Loucy (cell line): ENCODE measurements around the gene UQCRC1.

Experiments
- EZH2phosphoT487 ChIP-seq: fragments of 200-600 bp; IDR thresholded peaks from 2 replicates; pipeline ENCODE4 v1.6.1; 2018; ENCODE audit warnings: antibody characterized with exemption, mild to moderate bottlenecking, moderate library complexity, borderline replicate concordance
- TF ChIP-seq, protein P1 (sequence below): fragments of 200-600 bp; sonication (generic); conservative IDR thresholded peaks from 2 replicates; pipeline ENCODE4 v1.5.1; 2014; ENCODE audit warnings: mild to moderate bottlenecking, antibody characterized with exemption, low read length

DNA sequence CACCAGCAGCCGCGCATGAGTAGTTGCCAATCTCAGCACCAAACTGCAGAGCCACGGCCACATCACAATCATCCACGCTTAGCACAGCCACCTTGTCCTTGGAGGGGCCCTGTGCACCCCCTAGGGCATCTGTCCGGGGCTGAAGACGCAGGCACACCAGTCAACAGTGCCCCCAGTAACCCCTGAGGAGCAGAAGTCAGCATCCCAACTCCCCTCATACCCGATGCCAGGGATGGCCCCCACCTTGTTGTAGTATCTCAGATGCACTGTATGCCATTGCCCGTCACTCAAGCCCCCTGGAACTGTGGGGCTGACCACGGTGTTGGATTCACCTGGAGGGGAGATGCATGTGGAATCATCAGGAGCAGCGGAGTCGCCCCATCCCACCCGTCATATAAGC lies 45.6 kb upstream of the UQCRC1 start:
- TF ChIP-seq, protein P1, sequence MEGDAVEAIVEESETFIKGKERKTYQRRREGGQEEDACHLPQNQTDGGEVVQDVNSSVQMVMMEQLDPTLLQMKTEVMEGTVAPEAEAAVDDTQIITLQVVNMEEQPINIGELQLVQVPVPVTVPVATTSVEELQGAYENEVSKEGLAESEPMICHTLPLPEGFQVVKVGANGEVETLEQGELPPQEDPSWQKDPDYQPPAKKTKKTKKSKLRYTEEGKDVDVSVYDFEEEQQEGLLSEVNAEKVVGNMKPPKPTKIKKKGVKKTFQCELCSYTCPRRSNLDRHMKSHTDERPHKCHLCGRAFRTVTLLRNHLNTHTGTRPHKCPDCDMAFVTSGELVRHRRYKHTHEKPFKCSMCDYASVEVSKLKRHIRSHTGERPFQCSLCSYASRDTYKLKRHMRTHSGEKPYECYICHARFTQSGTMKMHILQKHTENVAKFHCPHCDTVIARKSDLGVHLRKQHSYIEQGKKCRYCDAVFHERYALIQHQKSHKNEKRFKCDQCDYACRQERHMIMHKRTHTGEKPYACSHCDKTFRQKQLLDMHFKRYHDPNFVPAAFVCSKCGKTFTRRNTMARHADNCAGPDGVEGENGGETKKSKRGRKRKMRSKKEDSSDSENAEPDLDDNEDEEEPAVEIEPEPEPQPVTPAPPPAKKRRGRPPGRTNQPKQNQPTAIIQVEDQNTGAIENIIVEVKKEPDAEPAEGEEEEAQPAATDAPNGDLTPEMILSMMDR, result no peak
- TF ChIP-seq EZH2phosphoT487, result no peak
